HepG2 (cell line): Measurements from ENCODE around the gene RAD51D. TPM values are rescaled to one million over a fixed set of nuclear protein-coding genes. Genes with fewer than 3 reads are reported as not detected.

ENCODE experiments used
- HNF4A ChIP-seq: sonication (generic); formaldehyde crosslinking; IDR thresholded peaks from 2 replicates; pipeline ENCODE4 v1.4.0; 2020; ENCODE audit warnings: missing genetic modification reagents
- KAT7 ChIP-seq: IDR thresholded peaks from 2 replicates; pipeline ENCODE4 v1.6.1; 2018; ENCODE audit warnings: borderline replicate concordance, missing compliant biosample characterization
- PHF5A ChIP-seq: IDR thresholded peaks from one replicate; pipeline ENCODE4 v1.6.1; 2018; ENCODE audit warnings: low read depth, missing genetic modification reagents; ENCODE audit not compliant: unreplicated experiment
- PLRG1 ChIP-seq: fragments of 450-650 bp; conservative IDR thresholded peaks from 2 replicates; pipeline ENCODE4 v1.6.1; 2016
- PREB ChIP-seq: sonication (generic); formaldehyde crosslinking; IDR thresholded peaks from 2 replicates; pipeline ENCODE4 v1.4.0; 2020; ENCODE audit warnings: missing genetic modification reagents
- RBM22 ChIP-seq: fragments of 200-400 bp; formaldehyde crosslinking; optimal IDR thresholded peaks from 2 replicates; pipeline ENCODE3; 2017; ENCODE audit warnings: mild to moderate bottlenecking, low read length, moderate library complexity
- REPIN1 ChIP-seq: sonication (generic); formaldehyde crosslinking; IDR thresholded peaks from 2 replicates; pipeline ENCODE4 v1.8.0; 2022; ENCODE audit warnings: missing genetic modification reagents, low read depth, mild to moderate bottlenecking, borderline replicate concordance
- TARDBP ChIP-seq: sonication (generic); formaldehyde crosslinking; IDR thresholded peaks from 2 replicates; pipeline ENCODE4 v1.8.0; 2022; ENCODE audit warnings: mild to moderate bottlenecking, missing genetic modification reagents
- U2AF2 ChIP-seq: fragments of 200-400 bp; formaldehyde crosslinking; IDR thresholded peaks from 2 replicates; pipeline ENCODE4 v1.6.1; 2017; ENCODE audit warnings: low read depth, mild to moderate bottlenecking, low read length
- ZNF138 ChIP-seq: sonication (generic); formaldehyde crosslinking; IDR thresholded peaks from 2 replicates; pipeline ENCODE4 v1.5.0; 2020; ENCODE audit warnings: mild to moderate bottlenecking, low read depth, missing genetic modification reagents
- ZNF567 ChIP-seq: sonication (generic); formaldehyde crosslinking; IDR thresholded peaks from 2 replicates; pipeline ENCODE4 v1.8.1; 2023; ENCODE audit warnings: mild to moderate bottlenecking, missing genetic modification reagents, borderline replicate concordance
- ZNF770 ChIP-seq: sonication (generic); formaldehyde crosslinking; IDR thresholded peaks from 2 replicates; pipeline ENCODE4 v1.5.0; 2020; ENCODE audit warnings: mild to moderate bottlenecking, missing genetic modification reagents
- ZSCAN9 ChIP-seq: IDR thresholded peaks from 2 replicates; pipeline ENCODE4 v1.6.1; 2016; ENCODE audit warnings: borderline replicate concordance
- polyA plus RNA-seq, 8 experiments: library from polyadenylated mRNA; depleted of rRNA in 3 of 8; stranded (reverse) in 7 of 8; unstranded in 1 of 8; fragments of >200 nt; fragmentation: Illumina TruSeq in 4 of 8; extraction: Trizol in 4 of 8; gene quantifications; 2 replicates each; pipeline versions ENCODE4 v1.2.1 to v1.2.3, GENCODE V29; 2011 to 2016; ENCODE audit warnings: low read depth in 4 of 8, missing spikeins in 1 of 8, mixed read lengths in 1 of 8; ENCODE audit not compliant: insufficient read depth in 1 of 8
- total RNA-seq, 5 experiments: library from RNA; depleted of rRNA; stranded (reverse); fragments of >200 nt; fragmentation: Illumina TruSeq; extraction: Trizol; gene quantifications; 2 replicates each; pipeline ENCODE4 v1.2.3, GENCODE V29; 2016; ENCODE audit warnings: low read depth in 1 of 5
- TF ChIP-seq, protein P1 (sequence below): sonication (generic); formaldehyde crosslinking; IDR thresholded peaks from 2 replicates; pipeline ENCODE4 v1.9.0; 2021; ENCODE audit warnings: missing genetic modification reagents, borderline replicate concordance
- TF ChIP-seq, protein P2 (sequence below): sonication (generic); formaldehyde crosslinking; IDR thresholded peaks from 2 replicates; pipeline ENCODE4 v1.9.0; 2022; ENCODE audit warnings: low read depth, missing genetic modification reagents

The RAD51D gene
- total and polyA plus RNA-seq, 2 of the 13 experiments (the other 11 are each of a cell fraction or from before 2014, with no cell fraction given) = 6.7 to 13.1 TPM

DNA sequence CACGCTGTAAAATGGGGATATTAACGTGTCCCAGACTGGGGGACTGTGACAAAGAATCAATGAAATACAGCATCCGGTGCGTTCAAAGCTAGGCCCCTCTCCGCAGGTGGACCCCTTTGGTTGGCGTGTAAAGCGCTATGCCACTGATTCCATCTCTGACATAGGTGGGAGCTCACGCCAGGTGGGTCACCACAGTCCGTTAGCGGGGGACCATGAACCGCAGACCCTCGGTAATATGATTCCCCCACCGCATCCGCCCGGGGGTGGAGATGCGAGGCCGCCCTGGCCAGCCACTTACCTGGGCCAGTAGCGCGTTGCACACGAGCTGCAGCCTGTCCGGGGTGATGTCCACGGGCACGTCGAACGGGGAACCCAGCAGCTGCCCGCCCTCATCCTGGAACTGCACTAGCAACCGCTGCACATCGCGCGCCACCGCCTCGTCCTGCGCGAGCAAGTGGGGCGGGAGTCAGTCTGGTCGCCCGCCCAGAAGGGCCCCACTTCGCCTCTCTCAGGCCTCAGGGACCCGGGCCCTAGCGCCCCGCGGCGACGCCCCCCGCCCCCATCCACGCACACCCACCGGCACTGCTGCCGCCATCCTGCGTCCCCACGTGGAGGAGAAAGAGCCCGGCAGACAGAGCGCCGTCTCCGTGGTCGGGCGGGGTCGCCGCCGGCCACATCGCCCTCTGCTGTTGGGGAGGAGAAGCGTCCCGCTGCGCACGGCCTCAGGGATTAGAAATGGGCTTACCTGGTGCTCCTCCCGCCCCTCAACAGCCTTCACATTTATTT lies 22.2 kb upstream of the RAD51D start, which contains the start of gene NLE1 (continued):
- TF ChIP-seq REPIN1 (CRISPR knock-in tag) (peak; percentile 94), PHF5A (CRISPR knock-in tag) (peak; percentile 87), U2AF2 (no peak), ZNF138 (CRISPR knock-in tag) (no peak), PLRG1 (no peak), HNF4A (CRISPR knock-in tag) (no peak), ZSCAN9 (peak; percentile 87; the same call in 1 of the 2 replicates), ZNF567 (CRISPR knock-in tag) (0 out of 2 replicates have a peak, but pooled peaks have one; percentile 45), ZNF770 (CRISPR knock-in tag) (peak; percentile 69; the same call in 1 of the 2 replicates), PREB (CRISPR knock-in tag) (no peak), KAT7 (peak; percentile 82), RBM22 (peak; percentile 60), TARDBP (peak; percentile 83)
- TF ChIP-seq, protein P1, sequence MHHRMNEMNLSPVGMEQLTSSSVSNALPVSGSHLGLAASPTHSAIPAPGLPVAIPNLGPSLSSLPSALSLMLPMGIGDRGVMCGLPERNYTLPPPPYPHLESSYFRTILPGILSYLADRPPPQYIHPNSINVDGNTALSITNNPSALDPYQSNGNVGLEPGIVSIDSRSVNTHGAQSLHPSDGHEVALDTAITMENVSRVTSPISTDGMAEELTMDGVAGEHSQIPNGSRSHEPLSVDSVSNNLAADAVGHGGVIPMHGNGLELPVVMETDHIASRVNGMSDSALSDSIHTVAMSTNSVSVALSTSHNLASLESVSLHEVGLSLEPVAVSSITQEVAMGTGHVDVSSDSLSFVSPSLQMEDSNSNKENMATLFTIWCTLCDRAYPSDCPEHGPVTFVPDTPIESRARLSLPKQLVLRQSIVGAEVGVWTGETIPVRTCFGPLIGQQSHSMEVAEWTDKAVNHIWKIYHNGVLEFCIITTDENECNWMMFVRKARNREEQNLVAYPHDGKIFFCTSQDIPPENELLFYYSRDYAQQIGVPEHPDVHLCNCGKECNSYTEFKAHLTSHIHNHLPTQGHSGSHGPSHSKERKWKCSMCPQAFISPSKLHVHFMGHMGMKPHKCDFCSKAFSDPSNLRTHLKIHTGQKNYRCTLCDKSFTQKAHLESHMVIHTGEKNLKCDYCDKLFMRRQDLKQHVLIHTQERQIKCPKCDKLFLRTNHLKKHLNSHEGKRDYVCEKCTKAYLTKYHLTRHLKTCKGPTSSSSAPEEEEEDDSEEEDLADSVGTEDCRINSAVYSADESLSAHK = no peak
- TF ChIP-seq, protein P2, sequence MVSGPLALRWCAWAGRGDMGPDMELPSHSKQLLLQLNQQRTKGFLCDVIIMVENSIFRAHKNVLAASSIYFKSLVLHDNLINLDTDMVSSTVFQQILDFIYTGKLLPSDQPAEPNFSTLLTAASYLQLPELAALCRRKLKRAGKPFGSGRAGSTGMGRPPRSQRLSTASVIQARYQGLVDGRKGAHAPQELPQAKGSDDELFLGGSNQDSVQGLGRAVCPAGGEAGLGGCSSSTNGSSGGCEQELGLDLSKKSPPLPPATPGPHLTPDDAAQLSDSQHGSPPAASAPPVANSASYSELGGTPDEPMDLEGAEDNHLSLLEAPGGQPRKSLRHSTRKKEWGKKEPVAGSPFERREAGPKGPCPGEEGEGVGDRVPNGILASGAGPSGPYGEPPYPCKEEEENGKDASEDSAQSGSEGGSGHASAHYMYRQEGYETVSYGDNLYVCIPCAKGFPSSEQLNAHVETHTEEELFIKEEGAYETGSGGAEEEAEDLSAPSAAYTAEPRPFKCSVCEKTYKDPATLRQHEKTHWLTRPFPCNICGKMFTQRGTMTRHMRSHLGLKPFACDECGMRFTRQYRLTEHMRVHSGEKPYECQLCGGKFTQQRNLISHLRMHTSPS (CRISPR knock-in tag) = 0 out of 2 replicates have a peak, but pooled peaks have one; percentile 16
